WTC11 (cell line): ENCODE data around the gene GPR156. TPM values are rescaled to one million over a fixed set of nuclear protein-coding genes. Genes with fewer than 3 reads are reported as not detected.

Experiments
- ATAC-seq: fragments of 200-7000 bp; cut with Tn5 transposase; 2 replicates; pipeline ENCODE4 v1.10.0; 2021; ENCODE audit warnings: mild to moderate bottlenecking, moderate library complexity
- CTCF ChIA-PET: fragments of 300-600 bp; sonication (Branson Sonifier 250); formaldehyde crosslinking; loops from one replicate; lab custom pipeline; 2021; ENCODE audit warnings: antibody characterized with exemption; lab: Charles Lee
- POLR2A ChIA-PET: fragments of 350-600 bp; sonication (Branson Sonifier 250); formaldehyde crosslinking; loops from one replicate; lab custom pipeline; 2021; ENCODE audit warnings: antibody characterized with exemption; lab: Charles Lee
- DNase-seq: peaks from one replicate; pipeline ENCODE4 v3.0.0; 2021; ENCODE audit warnings: low spot score
- H3K27ac Mint-ChIP-seq: 2 replicates; pipeline ENCODE4 v1.8.0; 2021; ENCODE audit warnings: mixed read lengths
- H3K27me3 Mint-ChIP-seq: 2 replicates; pipeline ENCODE4 v1.8.0; 2021; ENCODE audit warnings: low read depth, mild to moderate bottlenecking, moderate library complexity, mixed read lengths
- H3K36me3 Mint-ChIP-seq: 2 replicates; pipeline ENCODE4 v1.8.0; 2021; ENCODE audit warnings: mixed read lengths
- H3K4me1 Mint-ChIP-seq: 2 replicates; pipeline ENCODE4 v1.8.0; 2022; ENCODE audit warnings: mixed read lengths
- H3K4me3 Mint-ChIP-seq: 2 replicates; pipeline ENCODE4 v1.8.0; 2021; ENCODE audit warnings: mild to moderate bottlenecking, moderate library complexity, mixed read lengths
- H3K9me3 Mint-ChIP-seq: 2 replicates; pipeline ENCODE4 v1.8.0; 2021; ENCODE audit warnings: mixed read lengths
- ELF4 ChIP-seq: sonication (generic); formaldehyde crosslinking; IDR thresholded peaks from 2 replicates; pipeline ENCODE4 v1.8.1; 2022; ENCODE audit warnings: low read depth, mild to moderate bottlenecking, moderate library complexity, missing genetic modification reagents
- EMX1 ChIP-seq: fragments of 250-450 bp; sonication (Bioruptor Pico); IDR thresholded peaks from 2 replicates; pipeline ENCODE4 v1.8.0; 2021; ENCODE audit warnings: mild to moderate bottlenecking
- ESRRA ChIP-seq: sonication (generic); formaldehyde crosslinking; IDR thresholded peaks from 2 replicates; pipeline ENCODE4 v1.8.1; 2022; ENCODE audit warnings: mild to moderate bottlenecking, missing genetic modification reagents, borderline replicate concordance
- FOXJ3 ChIP-seq: sonication (generic); formaldehyde crosslinking; IDR thresholded peaks from 2 replicates; pipeline ENCODE4 v1.9.0; 2021; ENCODE audit warnings: missing genetic modification reagents, mild to moderate bottlenecking, borderline replicate concordance
- FOXK1 ChIP-seq: sonication (generic); formaldehyde crosslinking; IDR thresholded peaks from 2 replicates; pipeline ENCODE4 v1.8.0; 2022; ENCODE audit warnings: mild to moderate bottlenecking, moderate library complexity, missing genetic modification reagents
- HMGA2 ChIP-seq: fragments of 250-450 bp; sonication (Bioruptor Pico); IDR thresholded peaks from 2 replicates; pipeline ENCODE4 v1.4.0; 2021; ENCODE audit warnings: mild to moderate bottlenecking, moderate library complexity
- IRF2 ChIP-seq: sonication (generic); formaldehyde crosslinking; IDR thresholded peaks from 2 replicates; pipeline ENCODE4 v1.8.0; 2022; ENCODE audit warnings: low read depth, missing genetic modification reagents, borderline replicate concordance
- NFE2L1 ChIP-seq: sonication (generic); formaldehyde crosslinking; IDR thresholded peaks from 2 replicates; pipeline ENCODE4 v1.8.1; 2023; ENCODE audit warnings: missing genetic modification reagents
- NFYB ChIP-seq: sonication (generic); formaldehyde crosslinking; conservative IDR thresholded peaks from 2 replicates; pipeline ENCODE4 v1.8.0; 2022; ENCODE audit warnings: low read depth, missing genetic modification reagents
- NR1H2 ChIP-seq: sonication (generic); formaldehyde crosslinking; IDR thresholded peaks from 2 replicates; pipeline ENCODE4 v1.9.0; 2021; ENCODE audit warnings: mild to moderate bottlenecking, moderate library complexity, missing genetic modification reagents
- RORB ChIP-seq: fragments of 250-450 bp; sonication (Bioruptor Pico); IDR thresholded peaks from 2 replicates; pipeline ENCODE4 v1.9.0; 2021; ENCODE audit warnings: mild to moderate bottlenecking
- ZNF263 ChIP-seq: sonication (generic); formaldehyde crosslinking; IDR thresholded peaks from 2 replicates; pipeline ENCODE4 v1.8.1; 2022; ENCODE audit warnings: low read depth, mild to moderate bottlenecking, moderate library complexity, missing genetic modification reagents
- ZNF396 ChIP-seq: fragments of 250-450 bp; sonication (Bioruptor Pico); IDR thresholded peaks from 2 replicates; pipeline ENCODE4 v1.8.0; 2021; ENCODE audit warnings: mild to moderate bottlenecking, moderate library complexity, borderline replicate concordance
- total RNA-seq: library from RNA; stranded (reverse); gene quantifications from 3 replicates; pipeline ENCODE4 v1.2.3, GENCODE V29; 2021
- TF ChIP-seq, protein P1 (sequence below): sonication (generic); formaldehyde crosslinking; IDR thresholded peaks from 2 replicates; pipeline ENCODE4 v1.8.1; 2022; ENCODE audit warnings: low read depth, missing genetic modification reagents, borderline replicate concordance
- TF ChIP-seq, protein P2 (sequence below): sonication (generic); formaldehyde crosslinking; IDR thresholded peaks from 2 replicates; pipeline ENCODE4 v1.8.1; 2023; ENCODE audit warnings: mild to moderate bottlenecking, moderate library complexity, missing genetic modification reagents
- TF ChIP-seq, protein P3 (sequence below): fragments of 250-450 bp; sonication (Bioruptor Pico); IDR thresholded peaks from 2 replicates; pipeline ENCODE4 v1.9.0; 2021; ENCODE audit warnings: mild to moderate bottlenecking, borderline replicate concordance
- TF ChIP-seq, protein P4 (sequence below): sonication (generic); formaldehyde crosslinking; conservative IDR thresholded peaks from 2 replicates; pipeline ENCODE4 v1.8.1; 2023; ENCODE audit warnings: mild to moderate bottlenecking, low read depth, missing genetic modification reagents, moderate library complexity

Gene GPR156
- total RNA-seq, 1 experiment from 2014 or later, result 0.72 TPM

DNA sequence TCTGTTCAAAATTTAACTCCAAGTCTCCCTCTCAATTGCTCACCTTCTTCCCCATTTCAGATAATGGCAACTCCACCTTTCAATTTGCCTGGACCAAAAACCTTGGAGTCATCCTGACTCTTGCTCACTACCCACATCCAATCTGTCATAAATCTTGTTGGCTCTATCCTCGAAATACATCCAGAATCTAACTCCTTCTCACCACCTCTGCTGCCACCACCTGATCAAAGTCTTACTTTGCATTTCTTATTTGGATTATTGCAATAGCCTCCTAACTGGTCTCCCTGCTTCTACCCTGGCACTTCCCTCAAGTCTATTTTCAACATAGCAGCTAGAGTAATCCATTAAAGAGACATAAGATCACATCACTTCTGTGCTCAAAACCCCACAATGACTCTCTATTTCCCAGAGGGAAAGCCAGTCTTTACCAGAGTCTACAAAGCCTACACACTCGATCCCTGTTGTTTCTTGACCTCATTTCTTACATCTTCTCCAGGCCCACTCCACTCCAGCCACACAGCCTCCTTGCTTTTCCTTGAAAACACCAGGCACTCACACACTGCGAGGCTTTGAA lies 86.6 kb downstream of the GPR156 start:
- H3K9me3 Mint-ChIP-seq, result no peaks in the 10 kb centered on the region
- TF ChIP-seq, protein P1, sequence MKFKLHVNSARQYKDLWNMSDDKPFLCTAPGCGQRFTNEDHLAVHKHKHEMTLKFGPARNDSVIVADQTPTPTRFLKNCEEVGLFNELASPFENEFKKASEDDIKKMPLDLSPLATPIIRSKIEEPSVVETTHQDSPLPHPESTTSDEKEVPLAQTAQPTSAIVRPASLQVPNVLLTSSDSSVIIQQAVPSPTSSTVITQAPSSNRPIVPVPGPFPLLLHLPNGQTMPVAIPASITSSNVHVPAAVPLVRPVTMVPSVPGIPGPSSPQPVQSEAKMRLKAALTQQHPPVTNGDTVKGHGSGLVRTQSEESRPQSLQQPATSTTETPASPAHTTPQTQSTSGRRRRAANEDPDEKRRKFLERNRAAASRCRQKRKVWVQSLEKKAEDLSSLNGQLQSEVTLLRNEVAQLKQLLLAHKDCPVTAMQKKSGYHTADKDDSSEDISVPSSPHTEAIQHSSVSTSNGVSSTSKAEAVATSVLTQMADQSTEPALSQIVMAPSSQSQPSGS (CRISPR knock-in tag), result no peak
- H3K36me3 Mint-ChIP-seq, result no peaks in the 10 kb centered on the region

DNA sequence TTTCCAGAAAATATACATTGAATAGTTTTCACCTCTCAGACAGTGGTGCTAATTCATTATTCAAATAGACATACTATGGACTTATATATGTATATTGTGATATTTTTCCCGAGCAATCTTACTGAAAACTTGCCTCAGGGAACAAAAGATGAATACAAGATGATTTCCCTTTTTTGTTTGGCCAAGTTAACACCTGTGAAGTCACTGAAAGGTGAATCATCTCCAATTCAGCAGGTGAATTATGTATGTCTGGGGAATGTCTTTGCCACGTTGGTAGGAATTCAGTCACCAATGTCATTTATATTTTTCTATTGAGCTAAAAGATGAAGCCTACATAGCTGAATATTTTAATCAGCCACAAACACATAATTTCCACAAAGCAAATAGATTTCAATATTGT lies 88.2 kb downstream of the GPR156 start:
- H3K27ac Mint-ChIP-seq, result no peak overlapping the region
- ChIA-PET CTCF (no interaction called here), POLR2A (no interaction called here)
- no peak for TF ChIP-seq FOXJ3 (CRISPR knock-in tag)
- no peak for TF ChIP-seq FOXK1 (CRISPR knock-in tag)
- no peak for TF ChIP-seq HMGA2 (CRISPR knock-in tag)
- TF ChIP-seq, protein P2, sequence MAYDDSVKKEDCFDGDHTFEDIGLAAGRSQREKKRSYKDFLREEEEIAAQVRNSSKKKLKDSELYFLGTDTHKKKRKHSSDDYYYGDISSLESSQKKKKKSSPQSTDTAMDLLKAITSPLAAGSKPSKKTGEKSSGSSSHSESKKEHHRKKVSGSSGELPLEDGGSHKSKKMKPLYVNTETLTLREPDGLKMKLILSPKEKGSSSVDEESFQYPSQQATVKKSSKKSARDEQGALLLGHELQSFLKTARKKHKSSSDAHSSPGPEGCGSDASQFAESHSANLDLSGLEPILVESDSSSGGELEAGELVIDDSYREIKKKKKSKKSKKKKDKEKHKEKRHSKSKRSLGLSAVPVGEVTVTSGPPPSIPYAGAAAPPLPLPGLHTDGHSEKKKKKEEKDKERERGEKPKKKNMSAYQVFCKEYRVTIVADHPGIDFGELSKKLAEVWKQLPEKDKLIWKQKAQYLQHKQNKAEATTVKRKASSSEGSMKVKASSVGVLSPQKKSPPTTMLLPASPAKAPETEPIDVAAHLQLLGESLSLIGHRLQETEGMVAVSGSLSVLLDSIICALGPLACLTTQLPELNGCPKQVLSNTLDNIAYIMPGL (CRISPR knock-in tag), result no peak
- TF ChIP-seq ZNF396, result no peak
- TF ChIP-seq IRF2, result no peak
- TF ChIP-seq, protein P3, sequence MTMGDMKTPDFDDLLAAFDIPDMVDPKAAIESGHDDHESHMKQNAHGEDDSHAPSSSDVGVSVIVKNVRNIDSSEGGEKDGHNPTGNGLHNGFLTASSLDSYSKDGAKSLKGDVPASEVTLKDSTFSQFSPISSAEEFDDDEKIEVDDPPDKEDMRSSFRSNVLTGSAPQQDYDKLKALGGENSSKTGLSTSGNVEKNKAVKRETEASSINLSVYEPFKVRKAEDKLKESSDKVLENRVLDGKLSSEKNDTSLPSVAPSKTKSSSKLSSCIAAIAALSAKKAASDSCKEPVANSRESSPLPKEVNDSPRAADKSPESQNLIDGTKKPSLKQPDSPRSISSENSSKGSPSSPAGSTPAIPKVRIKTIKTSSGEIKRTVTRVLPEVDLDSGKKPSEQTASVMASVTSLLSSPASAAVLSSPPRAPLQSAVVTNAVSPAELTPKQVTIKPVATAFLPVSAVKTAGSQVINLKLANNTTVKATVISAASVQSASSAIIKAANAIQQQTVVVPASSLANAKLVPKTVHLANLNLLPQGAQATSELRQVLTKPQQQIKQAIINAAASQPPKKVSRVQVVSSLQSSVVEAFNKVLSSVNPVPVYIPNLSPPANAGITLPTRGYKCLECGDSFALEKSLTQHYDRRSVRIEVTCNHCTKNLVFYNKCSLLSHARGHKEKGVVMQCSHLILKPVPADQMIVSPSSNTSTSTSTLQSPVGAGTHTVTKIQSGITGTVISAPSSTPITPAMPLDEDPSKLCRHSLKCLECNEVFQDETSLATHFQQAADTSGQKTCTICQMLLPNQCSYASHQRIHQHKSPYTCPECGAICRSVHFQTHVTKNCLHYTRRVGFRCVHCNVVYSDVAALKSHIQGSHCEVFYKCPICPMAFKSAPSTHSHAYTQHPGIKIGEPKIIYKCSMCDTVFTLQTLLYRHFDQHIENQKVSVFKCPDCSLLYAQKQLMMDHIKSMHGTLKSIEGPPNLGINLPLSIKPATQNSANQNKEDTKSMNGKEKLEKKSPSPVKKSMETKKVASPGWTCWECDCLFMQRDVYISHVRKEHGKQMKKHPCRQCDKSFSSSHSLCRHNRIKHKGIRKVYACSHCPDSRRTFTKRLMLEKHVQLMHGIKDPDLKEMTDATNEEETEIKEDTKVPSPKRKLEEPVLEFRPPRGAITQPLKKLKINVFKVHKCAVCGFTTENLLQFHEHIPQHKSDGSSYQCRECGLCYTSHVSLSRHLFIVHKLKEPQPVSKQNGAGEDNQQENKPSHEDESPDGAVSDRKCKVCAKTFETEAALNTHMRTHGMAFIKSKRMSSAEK, result no peak
- TF ChIP-seq, protein P4, sequence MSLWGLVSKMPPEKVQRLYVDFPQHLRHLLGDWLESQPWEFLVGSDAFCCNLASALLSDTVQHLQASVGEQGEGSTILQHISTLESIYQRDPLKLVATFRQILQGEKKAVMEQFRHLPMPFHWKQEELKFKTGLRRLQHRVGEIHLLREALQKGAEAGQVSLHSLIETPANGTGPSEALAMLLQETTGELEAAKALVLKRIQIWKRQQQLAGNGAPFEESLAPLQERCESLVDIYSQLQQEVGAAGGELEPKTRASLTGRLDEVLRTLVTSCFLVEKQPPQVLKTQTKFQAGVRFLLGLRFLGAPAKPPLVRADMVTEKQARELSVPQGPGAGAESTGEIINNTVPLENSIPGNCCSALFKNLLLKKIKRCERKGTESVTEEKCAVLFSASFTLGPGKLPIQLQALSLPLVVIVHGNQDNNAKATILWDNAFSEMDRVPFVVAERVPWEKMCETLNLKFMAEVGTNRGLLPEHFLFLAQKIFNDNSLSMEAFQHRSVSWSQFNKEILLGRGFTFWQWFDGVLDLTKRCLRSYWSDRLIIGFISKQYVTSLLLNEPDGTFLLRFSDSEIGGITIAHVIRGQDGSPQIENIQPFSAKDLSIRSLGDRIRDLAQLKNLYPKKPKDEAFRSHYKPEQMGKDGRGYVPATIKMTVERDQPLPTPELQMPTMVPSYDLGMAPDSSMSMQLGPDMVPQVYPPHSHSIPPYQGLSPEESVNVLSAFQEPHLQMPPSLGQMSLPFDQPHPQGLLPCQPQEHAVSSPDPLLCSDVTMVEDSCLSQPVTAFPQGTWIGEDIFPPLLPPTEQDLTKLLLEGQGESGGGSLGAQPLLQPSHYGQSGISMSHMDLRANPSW (CRISPR knock-in tag), result no peak
- no peak for TF ChIP-seq RORB (CRISPR knock-in tag)
- no peak for TF ChIP-seq NFYB
- no peaks in the 10 kb centered on the region for H3K9me3 Mint-ChIP-seq
- H3K36me3 Mint-ChIP-seq, result no peaks in the 10 kb centered on the region
- no peaks in the 10 kb centered on the region for H3K27me3 Mint-ChIP-seq
- no peak overlapping the region for H3K4me3 Mint-ChIP-seq
- H3K4me1 Mint-ChIP-seq, result no peaks in the 10 kb centered on the region
- no peak for DNase-seq
- ATAC-seq, result no peak

More for the DNA sequence above, 86.6 kb downstream of the GPR156 start:
- ChIA-PET CTCF (interaction anchor here (1.1 kb wide), 1 partner anchor 158 kb away, joined by 3 read pairs; no protein-coding TSS in a partner anchor), POLR2A (no interaction called here)
- DNase-seq (no peak), ATAC-seq (no peak; the same call in 1 of the 2 replicates)
- H3K27me3 Mint-ChIP-seq, result no peaks in the 10 kb centered on the region
- 0 out of 2 replicates have a peak, but pooled peaks cover 3% of the 10 kb centered on the region for H3K4me1 Mint-ChIP-seq
- H3K4me3 Mint-ChIP-seq, result no peak overlapping the region
- H3K27ac Mint-ChIP-seq, result no peak overlapping the region

DNA sequence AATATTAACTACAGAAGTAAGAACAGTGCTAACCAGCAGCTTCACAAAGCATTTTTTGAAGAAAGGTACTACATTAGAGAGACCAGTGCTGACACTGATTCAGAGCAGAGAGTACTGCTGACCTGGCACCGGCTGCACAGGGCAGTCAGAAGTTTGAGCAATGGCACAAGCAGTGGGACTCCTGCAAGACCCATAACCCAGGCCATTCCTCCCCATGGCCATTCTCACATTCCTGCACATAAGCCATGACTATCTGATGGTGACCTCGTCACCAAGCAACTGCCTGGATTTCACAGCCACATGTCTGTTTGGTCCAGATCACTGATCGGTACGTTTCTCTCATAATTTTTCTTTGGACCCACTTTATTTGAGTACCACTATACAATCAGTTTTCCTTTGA lies 88.7 kb downstream of the GPR156 start:
- Mint-ChIP-seq H3K27me3 (no peaks in the 10 kb centered on the region), H3K27ac (no peak overlapping the region), H3K36me3 (no peaks in the 10 kb centered on the region), H3K9me3 (peaks cover 4% of the 10 kb centered on the region; the same call in 1 of the 2 replicates), H3K4me1 (no peaks in the 10 kb centered on the region), H3K4me3 (no peak overlapping the region)
- POLR2A ChIA-PET, result no interaction called here
- CTCF ChIA-PET, result no interaction called here
- TF ChIP-seq NR1H2 (CRISPR knock-in tag) (no peak), ESRRA (no peak), ELF4 (no peak), NFE2L1 (no peak), EMX1 (CRISPR knock-in tag) (no peak), ZNF263 (CRISPR knock-in tag) (no peak), FOXJ3 (CRISPR knock-in tag) (no peak)
- ATAC-seq (no peak), DNase-seq (no peak)
